MM.1S (cell line): ENCODE data around the gene OVOL3.

Experiments used
- DNase-seq: peaks from one replicate; pipeline ENCODE4 v3.0.0-alpha.2; 2015
- H2AFZ ChIP-seq: fragments of 300-600 bp; sonication (generic); 2 replicates; pipeline ENCODE4 v1.6.0; 2016; ENCODE audit warnings: antibody characterized with exemption, low read length
- H3F3A ChIP-seq: fragments of 300-600 bp; sonication (generic); 2 replicates; pipeline ENCODE4 v1.6.1; 2016; ENCODE audit warnings: mild to moderate bottlenecking, antibody characterized with exemption, low read length, moderate library complexity, mixed read lengths; ENCODE audit not compliant: insufficient read depth
- H3K27ac ChIP-seq: fragments of 300-600 bp; sonication (generic); 2 replicates; pipeline ENCODE4 v1.5.1; 2016; ENCODE audit warnings: mild to moderate bottlenecking, low read length
- H3K27me3 ChIP-seq: fragments of 300-600 bp; sonication (generic); replicated peaks from 2 replicates; pipeline ENCODE4 v1.6.0; 2016; ENCODE audit warnings: low read length; ENCODE audit not compliant: insufficient read depth
- H3K36me3 ChIP-seq: fragments of 300-600 bp; sonication (generic); replicated peaks from 2 replicates; pipeline ENCODE4 v1.6.1; 2016; ENCODE audit warnings: mild to moderate bottlenecking, low read length, mixed read lengths; ENCODE audit not compliant: insufficient read depth
- H3K4me1 ChIP-seq: fragments of 300-600 bp; sonication (generic); 2 replicates; pipeline ENCODE4 v1.6.1; 2016; ENCODE audit warnings: low read length, mixed read lengths
- H3K4me2 ChIP-seq: fragments of 300-600 bp; sonication (generic); 2 replicates; pipeline ENCODE4 v1.6.0; 2016; ENCODE audit warnings: low read depth, low read length
- H3K4me3 ChIP-seq: fragments of 300-600 bp; sonication (generic); 2 replicates; pipeline ENCODE4 v1.5.1; 2016; ENCODE audit warnings: low read length, mixed read lengths
- H3K79me2 ChIP-seq: fragments of 300-600 bp; sonication (generic); 2 replicates; pipeline ENCODE4 v1.6.1; 2016; ENCODE audit warnings: mixed run types, low read length, mixed read lengths
- H3K9ac ChIP-seq: fragments of 300-600 bp; sonication (generic); 2 replicates; pipeline ENCODE4 v1.6.1; 2016; ENCODE audit warnings: low read length, mixed read lengths
- H3K9me2 ChIP-seq: fragments of 300-600 bp; sonication (generic); replicated peaks from 2 replicates; pipeline ENCODE4 v1.6.1; 2016; ENCODE audit warnings: mild to moderate bottlenecking, low read length, mixed read lengths; ENCODE audit not compliant: insufficient read depth
- H3K9me3 ChIP-seq: fragments of 300-600 bp; sonication (generic); replicated peaks from 2 replicates; pipeline ENCODE4 v1.6.1; 2016; ENCODE audit warnings: mild to moderate bottlenecking, low read length, mixed read lengths; ENCODE audit not compliant: insufficient read depth
- H4K20me1 ChIP-seq: fragments of 300-600 bp; sonication (generic); 2 replicates; pipeline ENCODE4 v1.6.1; 2016; ENCODE audit warnings: mild to moderate bottlenecking, low read length, moderate library complexity, mixed read lengths; ENCODE audit not compliant: insufficient read depth
- CTCF ChIP-seq: fragments of 300-600 bp; sonication (generic); IDR thresholded peaks from 2 replicates; pipeline ENCODE4 v1.5.1; 2016; ENCODE audit warnings: antibody characterized with exemption, low read length, mixed read lengths
- EZH2 ChIP-seq: fragments of 300-600 bp; sonication (generic); optimal IDR thresholded peaks from 2 replicates; pipeline ENCODE3; 2017; ENCODE audit warnings: low read depth, mild to moderate bottlenecking, antibody characterized with exemption, low read length, mixed read lengths
- EZH2phosphoT487 ChIP-seq: fragments of 300-600 bp; sonication (generic); IDR thresholded peaks from 2 replicates; pipeline ENCODE4 v1.6.1; 2018; ENCODE audit warnings: antibody characterized with exemption, low read length

OVOL3 gene

GRCh38 chr19:36150586-36150985, 39.6 kb downstream of the OVOL3 start:
- Histone ChIP-seq H3K27ac (no peak overlapping the region), H3K4me2 (no peak overlapping the region), H3K79me2 (no peaks in the 10 kb centered on the region), H3K9ac (no peak overlapping the region), H3K4me3 (no peak overlapping the region), H3K27me3 (no peaks in the 10 kb centered on the region), H3K9me3 (no peaks in the 10 kb centered on the region), H3K9me2 (no peaks in the 10 kb centered on the region), H4K20me1 (no peaks in the 10 kb centered on the region), H2AFZ (no peak overlapping the region), H3F3A (no peaks in the 10 kb centered on the region), H3K4me1 (no peaks in the 10 kb centered on the region), H3K36me3 (peaks cover 4% of the 10 kb centered on the region; the same call in 1 of the 2 replicates)
- no peak for TF ChIP-seq EZH2
- TF ChIP-seq CTCF, result no peak
- no peak for TF ChIP-seq EZH2phosphoT487
- no peak for DNase-seq

- Histone ChIP-seq H3K4me2 (no peak overlapping the region), H2AFZ (no peak overlapping the region), H4K20me1 (no peaks in the 10 kb centered on the region), H3K9me3 (no peaks in the 10 kb centered on the region), H3K4me1 (no peaks in the 10 kb centered on the region), H3K9ac (no peak overlapping the region), H3F3A (no peaks in the 10 kb centered on the region), H3K79me2 (no peaks in the 10 kb centered on the region), H3K27me3 (no peaks in the 10 kb centered on the region), H3K36me3 (0 out of 2 replicates have a peak, but pooled peaks cover 4% of the 10 kb centered on the region), H3K4me3 (no peak overlapping the region), H3K9me2 (no peaks in the 10 kb centered on the region), H3K27ac (no peak overlapping the region)
- DNase-seq, result no peak
- TF ChIP-seq CTCF (no peak), EZH2phosphoT487 (no peak), EZH2 (no peak)
These were observed 40.4 kb downstream of the OVOL3 start for GRCh38 chr19:36151144-36152018.

DNA sequence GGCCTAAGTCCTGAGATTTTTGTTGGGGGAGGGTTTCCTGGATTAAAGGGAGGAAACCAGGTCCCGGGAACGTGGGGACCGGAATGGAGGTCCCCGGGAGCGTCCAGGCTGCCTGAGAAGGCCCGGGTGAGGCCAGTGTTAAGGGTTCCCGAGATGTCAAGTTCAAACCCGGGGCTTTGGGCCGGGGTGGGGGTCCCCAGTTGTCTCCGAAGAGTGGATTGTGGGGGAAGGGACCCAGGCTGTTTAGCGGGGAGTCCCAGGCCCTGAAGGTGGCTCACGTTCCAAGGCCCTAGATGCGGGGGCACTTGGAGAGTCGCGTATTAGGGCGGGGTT, 41.0 kb downstream of the OVOL3 start:
- H3K36me3 ChIP-seq, result 0 out of 2 replicates have a peak, but pooled peaks cover 4% of the 10 kb centered on the region
- DNase-seq, result no peak
- TF ChIP-seq EZH2phosphoT487 (no peak), EZH2 (no peak), CTCF (no peak)

More for the DNA sequence above, 41.0 kb downstream of the OVOL3 start:
- H3K27me3 ChIP-seq, result no peaks in the 10 kb centered on the region
- no peaks in the 10 kb centered on the region for H4K20me1 ChIP-seq
- no peaks in the 10 kb centered on the region for H3K9me2 ChIP-seq
- no peak overlapping the region for H3K4me3 ChIP-seq
- H3K4me2 ChIP-seq, result no peak overlapping the region
- H3K4me1 ChIP-seq, result no peaks in the 10 kb centered on the region
- no peak overlapping the region for H3K9ac ChIP-seq
- H2AFZ ChIP-seq, result no peak overlapping the region
- H3K79me2 ChIP-seq, result no peaks in the 10 kb centered on the region
- H3F3A ChIP-seq, result no peaks in the 10 kb centered on the region
- H3K27ac ChIP-seq, result no peak overlapping the region
- no peaks in the 10 kb centered on the region for H3K9me3 ChIP-seq
